OCI-LY3 (cell line): ENCODE results near the gene TFPT.

Source experiments
- H2AFZ ChIP-seq: fragments of 200-600, 300-600 bp; shearing (Covaris generic); 2 replicates; pipeline ENCODE4 v1.6.0; 2014; ENCODE audit warnings: antibody characterized with exemption, low read depth, low read length
- H3K27ac ChIP-seq: fragments of 200-600, 300-600 bp; sonication (generic); 2 replicates; pipeline ENCODE4 v1.5.1; 2014; ENCODE audit warnings: mild to moderate bottlenecking, low read length, moderate library complexity, mixed read lengths
- H3K27me3 ChIP-seq: fragments of 200-600, 300-600 bp; sonication (generic); 2 replicates; pipeline ENCODE4 v1.6.1; 2014; ENCODE audit warnings: low read depth, low read length, mixed read lengths
- H3K36me3 ChIP-seq: fragments of 200-600, 300-600 bp; sonication (generic); replicated peaks from 2 replicates; pipeline ENCODE3; 2014; ENCODE audit warnings: low read depth, low read length, mixed read lengths
- H3K4me1 ChIP-seq: fragments of 300-600, 200-600 bp; sonication (generic); 2 replicates; pipeline ENCODE4 v1.6.1; 2014; ENCODE audit warnings: low read length, mixed read lengths
- H3K4me2 ChIP-seq: fragments of 200-600, 300-600 bp; sonication (generic); 2 replicates; pipeline ENCODE4 v1.6.1; 2014; ENCODE audit warnings: low read length, mixed read lengths
- H3K4me3 ChIP-seq: fragments of 300-600, 200-600 bp; sonication (generic); 2 replicates; pipeline ENCODE4 v1.5.1; 2014; ENCODE audit warnings: antibody characterized with exemption, mild to moderate bottlenecking, low read length, moderate library complexity
- H3K79me2 ChIP-seq: fragments of 300-600, 200-600 bp; shearing (Covaris generic); 2 replicates; pipeline ENCODE4 v1.6.1; 2014; ENCODE audit warnings: mild to moderate bottlenecking, low read length, mixed read lengths
- H3K9ac ChIP-seq: fragments of 300-600, 200-600 bp; shearing (Covaris generic); 2 replicates; pipeline ENCODE4 v1.6.0; 2014; ENCODE audit warnings: mild to moderate bottlenecking, low read length, moderate library complexity
- H3K9me3 ChIP-seq: fragments of 200-600, 300-600 bp; shearing (Covaris generic); 2 replicates; pipeline ENCODE4 v1.6.1; 2014; ENCODE audit warnings: low read length, mixed read lengths; ENCODE audit not compliant: insufficient read depth
- H4K20me1 ChIP-seq: fragments of 200-600, 300-600 bp; sonication (generic); 2 replicates; pipeline ENCODE4 v1.6.1; 2016; ENCODE audit warnings: low read length, mixed read lengths; ENCODE audit not compliant: insufficient read depth
- CTCF ChIP-seq: fragments of 200-600, 300-600 bp; sonication (generic); IDR thresholded peaks from 2 replicates; pipeline ENCODE4 v1.5.1; 2014; ENCODE audit warnings: antibody characterized with exemption, low read length, low read depth
- EZH2phosphoT487 ChIP-seq: fragments of 200-600 bp; shearing (Covaris generic); IDR thresholded peaks from 2 replicates; pipeline ENCODE4 v1.6.1; 2018; ENCODE audit warnings: antibody characterized with exemption, mixed run types, low read depth

Gene TFPT

GRCh38 chr19:54062643-54063042 is 52.8 kb downstream of the TFPT start:
- Histone ChIP-seq H2AFZ (no peak overlapping the region), H4K20me1 (no peaks in the 10 kb centered on the region), H3K36me3 (no peaks in the 10 kb centered on the region), H3K4me2 (no peak overlapping the region), H3K9me3 (no peaks in the 10 kb centered on the region; the same call in 1 of the 2 replicates), H3K27ac (no peak overlapping the region), H3K79me2 (no peaks in the 10 kb centered on the region), H3K27me3 (no peaks in the 10 kb centered on the region), H3K4me1 (no peaks in the 10 kb centered on the region), H3K4me3 (no peak overlapping the region), H3K9ac (no peak overlapping the region)
- TF ChIP-seq EZH2phosphoT487 (no peak), CTCF (no peak)
